Measurements from ENCODE around the gene KRTAP10-5. TPM values are rescaled to one million over a fixed set of nuclear protein-coding genes. Genes with fewer than 3 reads are reported as not detected.
"Not testable (repeated sequence)": the region's sequence is repeated elsewhere in the genome, so short reads cannot be mapped to it uniquely, and the experiment has no call there.

Gene KRTAP10-5, protein sequence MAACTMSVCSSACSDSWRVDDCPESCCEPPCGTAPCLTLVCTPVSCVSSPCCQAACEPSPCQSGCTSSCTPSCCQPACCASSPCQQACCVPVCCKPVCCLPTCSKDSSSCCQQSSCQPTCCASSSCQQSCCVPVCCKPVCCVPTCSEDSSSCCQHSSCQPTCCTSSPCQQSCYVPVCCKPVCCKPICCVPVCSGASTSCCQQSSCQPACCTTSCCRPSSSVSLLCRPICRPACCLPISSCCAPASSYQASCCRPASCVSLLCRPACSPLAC
- total RNA-seq: not detected in 2 replicates

DNA sequence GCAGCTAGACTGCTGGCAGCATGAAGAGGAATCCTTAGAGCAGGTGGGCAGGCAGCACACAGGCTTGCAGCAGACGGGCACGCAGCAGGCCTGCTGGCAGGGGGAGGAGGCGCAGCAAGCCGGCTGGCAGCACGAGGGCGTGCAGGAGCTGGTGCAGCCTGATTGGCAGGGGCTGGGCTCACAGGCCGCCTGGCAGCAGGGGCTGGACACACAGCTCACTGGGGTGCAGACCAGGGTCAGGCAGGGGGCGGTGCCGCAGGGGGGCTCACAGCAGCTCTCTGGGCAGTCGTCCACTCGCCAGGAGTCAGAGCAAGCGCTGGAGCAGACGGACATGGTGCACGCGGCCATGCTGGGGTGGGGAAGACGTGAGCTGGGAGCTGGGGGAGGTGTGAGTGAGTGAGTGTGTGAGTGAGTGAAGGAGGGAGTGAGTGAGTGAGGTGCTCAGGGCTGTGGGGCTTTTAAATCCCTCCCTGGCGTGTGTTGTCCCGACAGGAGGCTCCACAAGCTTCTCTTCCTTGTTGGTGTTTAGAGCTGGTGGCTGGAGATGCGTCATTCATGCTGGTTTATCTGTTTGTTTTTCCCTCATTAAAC is at the start of gene KRTAP10-5:
Gene KRTAP10-5 (minus strand): TSS at position 374 of the 591 bp plus-strand sequence. CDS start 26 bp downstream, at position 348.
- intact Hi-C loops (cut with micrococcal nuclease): not testable (repeated sequence)

DNA sequence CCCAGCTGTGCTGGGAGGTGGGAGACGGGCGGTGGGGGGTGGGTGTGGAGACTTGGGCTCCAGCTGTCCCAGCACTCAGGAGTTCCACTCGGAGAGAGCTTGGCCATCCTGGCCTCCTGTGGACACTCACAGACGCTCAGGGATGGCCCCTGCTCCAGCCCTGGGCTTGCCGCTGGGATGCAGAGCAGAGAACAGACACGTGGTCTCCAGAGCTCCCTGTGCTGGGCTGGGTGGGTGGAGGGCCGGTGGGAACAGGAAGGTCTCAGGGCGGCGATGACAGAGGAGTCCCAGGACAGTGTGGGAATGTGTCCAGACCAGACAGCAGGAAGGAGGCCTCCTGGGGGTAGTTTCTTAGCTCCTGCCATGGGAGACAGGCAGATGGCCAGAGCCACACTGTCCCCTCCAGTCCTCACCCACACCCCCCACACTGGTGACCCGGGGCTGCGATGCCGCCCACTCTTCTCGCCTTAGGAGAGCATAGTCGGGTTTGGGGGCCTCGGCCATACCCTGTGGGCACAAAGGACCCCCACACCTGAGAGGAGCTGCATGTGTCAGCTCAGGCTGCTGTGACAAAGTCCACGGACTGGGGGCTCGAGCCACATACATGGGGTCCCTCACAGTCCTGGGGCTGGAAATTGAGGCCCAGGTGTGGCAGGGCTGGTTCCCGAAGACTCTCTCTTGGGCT is 48.4 kb upstream of the KRTAP10-5 start:
- intact Hi-C loops (cut with micrococcal nuclease): no loop called here

DNA sequence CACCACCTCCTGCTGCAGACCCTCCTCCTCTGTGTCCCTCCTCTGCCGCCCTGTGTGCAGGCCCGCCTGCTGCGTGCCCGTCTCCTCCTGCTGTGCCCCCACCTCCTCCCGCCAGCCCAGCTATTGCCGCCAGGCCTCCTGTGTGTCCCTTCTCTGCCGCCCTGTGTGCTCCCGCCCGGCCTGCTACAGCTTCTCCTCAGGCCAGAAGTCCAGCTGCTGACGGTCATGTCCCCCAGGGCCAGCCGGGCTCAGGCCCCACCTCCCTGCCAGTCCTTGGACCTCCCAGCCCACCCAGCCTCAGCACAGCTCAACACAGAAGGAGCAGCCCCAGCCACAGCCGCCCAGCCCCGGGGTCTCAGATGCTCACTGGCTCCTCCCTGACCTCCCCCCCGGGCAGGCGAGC is 47.4 kb upstream of the KRTAP10-5 start:
- intact Hi-C loops (cut with micrococcal nuclease): not testable (repeated sequence)

DNA sequence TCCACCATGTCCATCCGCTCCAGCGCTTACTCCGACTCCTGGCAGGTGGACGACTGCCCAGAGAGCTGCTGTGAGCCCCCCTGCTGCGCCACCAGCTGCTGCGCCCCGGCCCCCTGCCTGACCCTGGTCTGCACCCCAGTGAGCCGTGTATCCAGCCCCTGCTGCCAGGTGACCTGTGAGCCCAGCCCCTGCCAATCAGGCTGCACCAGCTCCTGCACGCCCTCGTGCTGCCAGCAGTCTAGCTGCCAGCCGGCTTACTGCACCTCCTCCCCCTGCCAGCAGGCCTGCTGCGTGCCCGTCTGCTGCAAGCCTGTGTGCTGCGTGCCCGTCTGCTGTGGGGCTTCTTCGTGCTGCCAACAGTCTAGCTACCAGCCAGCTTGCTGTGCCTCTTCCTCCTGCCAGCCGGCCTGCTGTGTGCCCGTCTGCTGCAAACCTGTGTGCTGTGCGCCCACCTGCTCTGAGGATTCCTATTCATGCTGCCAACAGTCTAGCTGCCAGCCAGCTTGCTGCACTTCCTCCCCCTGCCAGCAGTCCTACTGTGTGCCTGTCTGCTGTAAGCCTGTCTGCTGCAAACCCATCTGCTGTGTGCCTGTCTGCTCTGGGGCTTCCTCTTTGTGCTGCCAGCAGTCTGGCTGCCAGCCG is 46.9 kb upstream of the KRTAP10-5 start:
- intact Hi-C loops (cut with micrococcal nuclease): not testable (repeated sequence)

DNA sequence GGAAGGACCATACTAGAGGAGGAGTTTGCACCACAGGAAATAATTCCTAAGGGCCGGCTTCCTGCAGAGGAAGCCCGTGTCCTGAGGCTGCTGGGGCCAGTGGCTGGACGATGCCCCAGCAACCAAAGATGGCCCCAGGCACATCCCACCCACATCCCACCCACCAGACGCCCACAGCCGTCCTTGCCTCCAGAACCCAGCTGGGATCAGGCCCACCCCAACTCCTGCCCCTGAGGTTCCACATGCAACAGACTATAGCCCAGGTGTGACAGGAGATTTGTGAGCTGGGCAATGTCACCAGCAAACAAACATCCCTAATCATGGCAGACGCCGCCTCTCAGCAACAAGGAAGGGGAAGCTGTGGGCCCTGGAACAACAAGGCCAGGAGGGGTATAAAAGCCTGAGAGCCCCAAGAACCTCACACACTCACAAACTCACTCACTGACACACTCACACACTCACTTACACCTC is 46.3 kb upstream of the KRTAP10-5 start, which contains the start of gene KRTAP10-9:
Gene KRTAP10-9 (plus strand): TSS at position 421 of the 471 bp plus-strand sequence. CDS start 79 bp downstream, outside the sequence.
- intact Hi-C loops (cut with micrococcal nuclease): no loop called here

DNA sequence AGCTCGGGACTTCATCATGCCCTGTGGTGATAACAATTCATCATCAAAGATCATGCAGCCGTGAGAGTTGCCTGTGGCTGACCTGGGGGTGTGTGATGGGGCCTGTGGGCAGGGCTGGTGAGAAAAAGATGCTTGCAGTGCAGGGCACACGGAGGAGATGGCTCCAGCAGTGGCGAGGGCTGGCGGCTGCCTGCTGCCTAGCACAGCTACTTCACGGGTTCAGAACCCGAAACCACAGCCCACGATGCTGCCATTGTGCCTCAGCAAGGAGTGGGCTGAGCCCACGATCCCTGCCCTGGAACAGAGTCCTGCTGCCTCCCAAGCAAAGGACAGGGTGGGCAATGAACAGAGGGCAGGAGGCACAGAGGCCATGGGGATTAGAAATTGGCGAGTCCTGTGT is 45.9 kb upstream of the KRTAP10-5 start:
- intact Hi-C loops (cut with micrococcal nuclease): no loop called here

DNA sequence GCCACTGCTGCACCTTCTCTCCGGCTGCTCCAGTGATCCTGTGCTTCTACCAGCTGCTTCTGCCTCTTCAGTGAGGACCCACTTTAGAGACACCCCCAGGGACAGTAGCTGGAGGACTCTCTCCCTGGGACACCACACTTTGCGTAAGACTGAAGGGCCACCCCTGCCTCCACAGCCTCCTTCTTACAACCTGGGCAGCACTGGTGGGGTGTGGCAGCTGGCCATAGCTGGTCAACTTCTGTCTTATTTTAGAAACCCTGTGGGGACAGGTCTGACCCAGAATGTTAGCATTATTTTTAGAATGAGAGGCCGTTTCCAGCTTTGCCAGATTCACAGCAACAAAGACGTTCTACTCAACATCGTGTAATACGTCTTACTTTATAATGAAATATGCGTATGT is 45.4 kb upstream of the KRTAP10-5 start:
- intact Hi-C loops (cut with micrococcal nuclease): no loop called here

DNA sequence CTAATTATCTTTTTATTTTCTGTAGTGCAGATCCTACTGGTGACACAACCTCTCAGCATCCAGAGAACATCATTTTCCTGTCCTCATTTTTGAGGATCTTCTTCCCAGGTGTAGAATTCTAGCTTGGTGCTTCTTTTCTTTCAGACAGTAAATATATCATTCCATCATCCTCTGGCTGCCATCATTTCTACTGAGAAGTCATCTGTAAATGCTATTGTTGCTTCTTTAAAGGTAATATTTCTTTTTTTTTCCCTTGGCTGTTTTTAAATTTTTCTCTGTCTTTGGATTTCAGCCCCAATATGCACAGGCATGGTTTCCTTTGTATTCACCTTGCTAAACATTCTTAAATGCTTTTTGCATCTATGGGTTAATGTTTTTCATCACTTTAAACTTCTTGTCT is 43.2 kb upstream of the KRTAP10-5 start:
- intact Hi-C loops (cut with micrococcal nuclease): no loop called here

DNA sequence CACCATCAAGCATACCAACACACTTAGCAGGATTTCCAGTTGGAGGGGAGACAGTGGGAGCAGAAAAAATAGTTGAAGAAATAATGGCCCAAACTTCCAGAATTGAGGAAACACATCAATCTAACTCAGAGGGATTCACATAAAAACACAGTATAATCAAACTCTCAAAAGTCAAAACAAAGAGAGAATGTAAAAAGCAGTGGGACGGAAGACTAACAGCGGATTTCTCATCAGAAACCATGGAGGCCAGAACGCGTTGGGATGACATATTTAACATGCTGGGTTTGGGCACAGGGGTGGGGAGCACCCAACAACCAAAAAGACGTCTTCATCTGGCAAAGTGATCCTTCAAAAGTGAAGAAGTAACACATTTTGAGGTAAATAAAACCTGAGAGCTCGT is 39.5 kb upstream of the KRTAP10-5 start:
- intact Hi-C loops (cut with micrococcal nuclease): loop anchor here (1.0 kb wide), 2 partner anchors 36 to 37 kb away; partner anchors contain the start of gene KRTAP12-3

DNA sequence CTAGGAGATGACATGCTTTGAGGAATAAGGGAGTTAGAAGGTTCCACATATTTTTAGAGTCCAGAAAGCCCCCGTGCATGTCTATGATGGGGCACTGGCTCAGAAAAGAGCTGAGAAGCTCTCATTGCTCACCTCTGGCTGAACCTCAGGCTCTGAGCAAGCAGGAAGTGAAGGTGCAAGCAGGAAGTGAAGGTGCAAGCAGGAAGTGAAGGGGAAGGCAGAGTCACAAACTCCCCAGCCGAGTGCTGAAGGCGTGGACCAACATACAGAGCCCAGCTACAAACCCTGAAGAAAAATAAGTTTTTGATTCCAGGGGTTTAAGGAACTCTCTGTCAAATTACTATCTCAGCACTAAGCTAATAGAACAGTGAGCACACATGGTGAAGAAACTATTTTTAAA is 38.5 kb upstream of the KRTAP10-5 start:
- intact Hi-C loops (cut with micrococcal nuclease): loop anchor here (1.0 kb wide), 2 partner anchors 35 to 38 kb away; partner anchors contain the start of gene KRTAP12-3

DNA sequence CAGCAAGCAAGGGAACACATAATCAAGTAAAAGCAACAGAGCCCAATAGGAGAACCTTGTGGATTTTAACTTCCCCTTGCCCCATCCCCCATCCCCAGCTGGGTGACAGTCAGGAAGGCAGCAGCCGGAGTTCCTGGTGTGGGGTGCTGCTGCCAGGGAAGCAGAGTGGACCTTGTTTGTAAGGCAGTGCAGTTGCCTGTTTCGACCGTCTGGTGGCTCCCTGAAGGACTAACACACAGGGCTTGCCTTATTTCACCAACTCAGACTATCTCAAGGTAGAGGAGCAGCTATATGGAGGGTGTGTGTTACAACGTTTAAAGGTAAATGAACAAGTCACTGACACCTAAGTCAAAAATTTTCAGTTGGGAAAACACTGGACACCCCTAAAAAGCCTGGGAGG is 38.1 kb upstream of the KRTAP10-5 start:
- intact Hi-C loops (cut with micrococcal nuclease): no loop called here

DNA sequence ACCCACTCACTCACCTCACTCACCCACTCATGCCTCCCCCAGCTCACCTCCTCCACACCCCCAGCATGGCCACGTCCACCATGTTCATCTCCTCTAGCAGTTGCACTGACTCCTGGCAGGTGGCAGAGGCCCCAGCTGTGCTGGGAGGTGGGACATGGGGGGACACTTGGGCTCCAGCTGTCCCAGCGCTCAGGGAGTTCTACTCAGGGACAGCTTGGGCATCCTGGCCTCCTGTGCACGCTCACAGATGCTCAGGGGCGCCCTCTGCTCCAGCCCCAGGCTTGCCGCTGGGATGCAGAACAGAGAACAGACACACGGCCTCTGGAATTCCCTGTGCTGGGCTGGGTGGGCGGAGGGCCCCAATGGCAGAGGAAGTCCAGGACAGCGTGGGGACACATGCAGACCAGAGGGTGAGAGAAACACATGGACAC is 36.7 kb upstream of the KRTAP10-5 start:
- intact Hi-C loops (cut with micrococcal nuclease): no loop called here

DNA sequence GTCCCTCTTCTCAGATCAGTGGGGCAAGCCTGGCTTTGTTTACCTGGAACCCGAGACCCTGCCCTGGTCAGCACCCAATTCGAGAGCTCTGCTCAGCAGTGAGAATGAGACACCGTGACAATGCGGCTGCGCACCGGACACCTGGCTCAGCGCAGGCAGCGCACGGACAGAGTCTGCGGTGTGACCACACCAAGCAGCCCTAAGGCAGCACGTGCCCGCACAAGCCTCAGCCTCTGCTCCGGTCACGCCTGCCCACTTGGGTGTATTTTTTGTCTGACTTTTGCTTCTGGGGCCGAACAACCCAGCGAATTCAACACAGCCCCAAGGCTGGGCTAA is 36.2 kb upstream of the KRTAP10-5 start:
- intact Hi-C loops (cut with micrococcal nuclease): no loop called here

DNA sequence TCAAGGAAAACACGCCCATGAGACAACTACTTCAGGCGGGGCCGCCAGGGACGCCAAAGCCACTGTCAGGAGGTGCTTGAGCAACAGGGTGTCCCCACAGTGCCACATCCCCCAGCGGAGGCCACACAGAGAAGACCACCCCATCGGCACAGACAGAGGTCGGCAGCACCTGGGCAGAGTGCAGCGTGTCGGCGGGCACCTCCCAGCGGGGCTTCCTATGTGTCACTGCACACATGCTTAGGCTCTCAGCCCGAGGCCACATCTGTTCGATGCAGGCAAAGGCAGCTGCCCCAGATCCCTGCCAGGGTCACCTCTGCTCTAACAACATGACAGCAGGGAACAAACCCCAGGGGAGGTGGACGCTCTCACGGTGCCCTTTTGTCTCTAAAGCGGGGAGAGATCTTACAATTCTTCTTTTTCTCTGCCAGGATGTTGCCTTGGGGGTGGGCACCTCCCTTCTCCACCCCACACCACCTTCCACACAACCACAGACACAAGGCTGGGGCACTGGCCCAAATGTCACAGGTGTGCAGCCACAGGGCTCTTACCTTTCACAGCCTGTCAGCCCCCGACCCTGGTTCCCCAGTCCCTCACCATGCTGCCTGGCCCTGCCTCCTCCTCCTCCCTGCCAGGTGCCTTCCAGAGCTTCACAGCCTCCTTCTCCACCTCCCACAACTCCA is 35.6 kb upstream of the KRTAP10-5 start:
- intact Hi-C loops (cut with micrococcal nuclease): no loop called here

DNA sequence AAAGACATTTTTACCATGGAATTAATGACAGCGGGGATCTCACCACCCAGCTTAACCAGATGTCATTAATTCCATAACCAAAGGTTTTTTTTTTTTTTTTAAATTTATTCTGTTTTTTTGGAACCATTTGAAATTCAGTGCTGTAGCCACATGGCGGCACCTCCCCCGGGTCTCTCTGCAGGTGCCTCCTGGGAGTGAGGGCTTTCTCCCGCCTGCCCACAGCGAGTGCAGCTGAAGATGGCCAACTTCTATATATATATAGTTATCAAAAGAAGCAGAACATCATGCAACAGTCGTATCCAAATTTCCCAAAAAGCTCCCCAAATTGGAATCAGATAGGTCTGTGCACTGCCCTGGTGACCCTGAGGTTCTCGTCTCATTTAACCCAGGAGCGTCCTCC is 35.1 kb upstream of the KRTAP10-5 start:
- intact Hi-C loops (cut with micrococcal nuclease): no loop called here

DNA sequence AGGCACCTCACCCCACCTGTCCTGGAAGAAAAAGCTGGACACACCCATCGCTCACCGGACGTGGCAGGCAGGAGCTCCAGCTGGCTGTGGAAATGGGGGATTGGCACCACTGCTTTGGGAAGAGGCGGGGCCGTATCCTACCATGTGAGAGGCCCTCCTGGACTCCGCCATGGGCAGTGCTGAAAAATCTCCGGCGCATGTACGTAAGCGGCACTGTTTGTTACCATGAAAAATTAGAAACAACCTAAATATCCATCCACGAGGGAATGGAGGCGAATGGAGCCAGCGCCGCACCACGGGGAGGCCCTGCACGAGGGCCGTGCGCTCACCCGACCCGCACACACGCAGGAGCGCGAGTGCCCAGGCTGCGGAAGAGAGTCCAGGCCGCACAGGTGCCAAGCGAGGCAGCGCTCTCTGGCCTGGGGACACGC is 34.6 kb upstream of the KRTAP10-5 start:
- intact Hi-C loops (cut with micrococcal nuclease): no loop called here

DNA sequence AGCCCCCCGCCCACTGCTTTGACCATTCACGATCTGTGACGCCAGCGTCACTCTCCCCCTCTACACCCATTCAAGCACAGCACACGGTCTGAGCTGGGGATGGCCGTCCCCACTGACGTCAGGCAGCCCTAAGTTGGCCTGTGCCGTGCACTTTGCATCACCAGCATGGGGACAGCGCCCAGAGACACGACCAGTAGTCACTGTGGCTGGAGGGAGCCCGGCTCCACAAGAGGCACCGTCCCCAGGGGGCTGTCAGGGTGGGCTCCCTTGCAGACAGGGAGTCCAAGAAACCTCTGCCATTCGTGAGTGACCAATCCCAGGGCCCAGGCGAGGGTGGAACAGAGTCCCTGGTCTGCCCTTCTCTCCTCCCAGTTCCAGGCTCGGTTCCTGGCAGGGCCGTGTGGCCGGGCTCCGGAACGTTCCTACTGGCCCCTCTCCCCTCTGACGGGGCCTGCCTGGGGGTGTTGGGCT is 33.8 kb upstream of the KRTAP10-5 start:
- intact Hi-C loops (cut with micrococcal nuclease): no loop called here

DNA sequence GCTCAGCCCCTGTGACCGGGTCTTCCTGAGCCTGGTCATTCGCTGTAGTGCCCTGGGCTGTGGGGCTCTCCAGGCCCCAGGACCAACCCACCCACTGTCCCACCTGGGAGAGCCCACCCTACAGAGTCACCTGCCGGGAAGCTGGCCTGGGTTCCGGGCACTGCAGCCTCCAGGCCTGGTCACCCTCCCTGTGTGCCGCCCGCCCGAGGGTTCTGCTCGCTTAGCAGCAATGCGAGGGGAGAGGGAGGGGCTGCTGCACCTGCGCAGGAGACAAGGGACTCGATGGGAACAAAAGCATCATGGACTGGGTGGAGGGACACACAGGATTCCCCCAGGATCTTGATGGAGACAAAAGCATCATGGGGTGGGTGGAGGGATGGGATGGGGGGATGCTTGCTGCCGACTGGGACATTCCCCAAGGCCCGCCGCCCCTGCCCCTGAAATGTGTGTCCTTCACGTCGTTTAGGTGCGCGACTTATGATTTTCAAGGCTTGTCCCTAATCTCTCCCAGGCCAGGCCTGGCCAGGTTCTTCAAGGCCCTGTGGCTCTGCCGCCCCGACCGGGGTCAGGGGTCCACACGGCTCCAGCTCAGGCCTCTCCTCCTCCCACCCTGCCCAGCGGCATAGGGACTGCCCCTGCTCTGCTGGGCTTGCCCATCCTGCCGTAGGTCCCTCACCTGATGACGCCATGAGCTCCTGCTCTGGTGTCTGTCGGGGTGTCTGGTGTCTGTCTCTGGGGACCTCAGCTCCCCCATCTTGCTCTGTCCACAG is 33.2 kb upstream of the KRTAP10-5 start:
- intact Hi-C loops (cut with micrococcal nuclease): no loop called here

DNA sequence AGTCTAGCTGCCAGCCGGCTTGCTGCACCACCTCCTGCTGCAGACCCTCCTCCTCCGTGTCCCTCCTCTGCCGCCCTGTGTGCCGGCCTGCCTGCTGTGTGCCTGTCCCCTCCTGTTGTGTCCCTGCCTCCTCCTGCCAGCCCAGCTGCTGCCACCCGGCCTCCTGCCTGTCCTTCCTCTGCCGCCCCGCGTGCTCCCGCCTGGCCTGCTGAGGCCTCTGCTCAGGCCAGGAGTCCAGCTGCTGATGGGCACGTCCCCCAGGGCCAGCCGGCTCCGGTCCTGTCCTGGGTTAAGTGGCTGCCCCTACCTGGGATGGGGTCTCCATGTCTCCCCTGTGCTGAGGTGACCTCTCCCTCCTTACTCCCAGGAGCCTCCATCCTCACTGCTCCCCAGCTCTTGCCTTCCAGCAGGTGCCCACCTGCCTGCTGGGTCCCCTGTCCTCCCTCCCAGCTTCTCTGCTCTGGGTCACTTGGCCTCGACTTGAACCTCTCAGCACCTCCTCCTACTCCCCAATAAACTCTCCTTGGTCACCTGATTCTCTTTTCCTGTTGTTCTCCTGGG is 32.3 kb upstream of the KRTAP10-5 start:
- intact Hi-C loops (cut with micrococcal nuclease): no loop called here

DNA sequence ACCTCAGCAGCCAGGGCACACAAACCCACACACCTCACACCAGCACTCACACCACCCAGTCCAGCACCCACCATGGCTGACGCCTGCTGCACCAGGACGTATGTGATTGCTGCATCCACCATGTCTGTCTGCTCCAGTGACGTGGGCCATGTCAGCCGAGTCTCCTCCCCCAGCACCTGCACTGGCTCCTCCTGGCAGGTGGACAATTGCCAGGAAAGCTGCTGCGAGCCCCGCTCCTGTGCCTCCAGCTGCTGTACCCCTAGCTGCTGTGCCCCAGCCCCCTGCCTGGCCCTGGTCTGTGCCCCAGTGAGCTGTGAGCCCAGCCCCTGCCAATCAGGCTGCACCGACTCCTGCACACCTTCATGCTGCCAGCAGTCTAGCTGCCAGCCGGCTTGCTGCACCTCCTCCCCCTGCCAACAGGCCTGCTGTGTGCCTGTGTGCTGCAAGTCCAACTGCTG is 31.7 kb upstream of the KRTAP10-5 start, which contains the start of gene KRTAP10-8:
Gene KRTAP10-8 (plus strand): TSS at position 51 of the 458 bp plus-strand sequence. CDS start 22 bp downstream, at position 73.
- intact Hi-C loops (cut with micrococcal nuclease): no loop called here
